Measurements from ENCODE around the gene PRKN. TPM values are rescaled to one million over a fixed set of nuclear protein-coding genes. Genes with fewer than 3 reads are reported as not detected.

Gene PRKN
- total RNA-seq, 1 experiment from 2014 or later = 0.46 TPM

- TF ChIP-seq SIN3A (IDR thresholded peaks at IDR 0.05; ENCODE audit: borderline replicate concordance, insufficient read depth, low read depth, low read length) (no peak), REST (IDR thresholded peaks at IDR 0.05; ENCODE audit: insufficient read depth in 1 of 2, low read depth in 2 of 2, low read length in 1 of 2) (no peak), TCF7L2 (IDR thresholded peaks at IDR 0.05; ENCODE audit: low read depth, low read length) (no peak), CTCF (IDR thresholded peaks at IDR 0.05) (no peak), POLR2AphosphoS5 (IDR thresholded peaks at IDR 0.05; ENCODE audit: low read depth, low read length) (no peak)
- no peak overlapping the region for H3K4me3 ChIP-seq (ENCODE audit: low read depth in 2 of 2, low read length in 2 of 2)
- no peak for ATAC-seq
- intact Hi-C loops (cut with micrococcal nuclease; ENCODE audit: unreplicated experiment) = no loop called here
- H3K4me1 ChIP-seq (ENCODE audit: control insufficient read depth, insufficient read depth, low read length) = no peaks in the 10 kb centered on the region
- POLR2A ChIA-PET = no interaction called here
- no peaks in the 10 kb centered on the region for H3K9me3 ChIP-seq (ENCODE audit: control insufficient read depth, insufficient read depth, low read depth, low read length)
- no peaks in the 10 kb centered on the region for H3K27me3 ChIP-seq (ENCODE audit: control insufficient read depth, insufficient read depth, low read length)
- in situ Hi-C loops (cut with HindIII; ENCODE audit: low pct_unique_long_range_greater_than_20kb, low sequenced_read_pairs) = no loop called here
- BruUV-seq (replicated peaks) = no TSS peak
- DNase-seq (ENCODE audit: low read depth, low spot score) = no peak
- H3K36me3 ChIP-seq (ENCODE audit: control insufficient read depth, insufficient read depth, low read length) = no peaks in the 10 kb centered on the region
- H3K27ac ChIP-seq (ENCODE audit: low read length) = no peak overlapping the region
- CTCF ChIA-PET = no interaction called here
Observed at GRCh38 chr6:162605881-162606280, 121.7 kb downstream of the PRKN start.

- ATAC-seq (no peak), DNase-seq (ENCODE audit: low read depth, low spot score) (no peak)
- CTCF ChIA-PET = no interaction called here
- BruUV-seq (replicated peaks) = no TSS peak
- POLR2A ChIA-PET = no interaction called here
- no peak for TF ChIP-seq TCF7L2 (IDR thresholded peaks at IDR 0.05; ENCODE audit: low read depth, low read length)
- no peak for TF ChIP-seq SIN3A (IDR thresholded peaks at IDR 0.05; ENCODE audit: borderline replicate concordance, insufficient read depth, low read depth, low read length)
- TF ChIP-seq POLR2AphosphoS5 (IDR thresholded peaks at IDR 0.05; ENCODE audit: low read depth, low read length) = no peak
- H3K27me3 ChIP-seq (ENCODE audit: control insufficient read depth, insufficient read depth, low read length) = no peaks in the 10 kb centered on the region
- no peaks in the 10 kb centered on the region for H3K9me3 ChIP-seq (ENCODE audit: control insufficient read depth, insufficient read depth, low read depth, low read length)
- no peaks in the 10 kb centered on the region for H3K36me3 ChIP-seq (ENCODE audit: control insufficient read depth, insufficient read depth, low read length)
- H3K4me3 ChIP-seq (ENCODE audit: low read depth in 2 of 2, low read length in 2 of 2) = no peak overlapping the region
- no peaks in the 10 kb centered on the region for H3K4me1 ChIP-seq (ENCODE audit: control insufficient read depth, insufficient read depth, low read length)
- intact Hi-C loops (cut with micrococcal nuclease; ENCODE audit: unreplicated experiment) (no loop called here), in situ Hi-C loops (cut with HindIII; ENCODE audit: low pct_unique_long_range_greater_than_20kb, low sequenced_read_pairs) (no loop called here)
- H3K27ac ChIP-seq (ENCODE audit: low read length) = no peak overlapping the region
Observed at GRCh38 chr6:162603231-162604015, 124.1 kb downstream of the PRKN start.

DNA sequence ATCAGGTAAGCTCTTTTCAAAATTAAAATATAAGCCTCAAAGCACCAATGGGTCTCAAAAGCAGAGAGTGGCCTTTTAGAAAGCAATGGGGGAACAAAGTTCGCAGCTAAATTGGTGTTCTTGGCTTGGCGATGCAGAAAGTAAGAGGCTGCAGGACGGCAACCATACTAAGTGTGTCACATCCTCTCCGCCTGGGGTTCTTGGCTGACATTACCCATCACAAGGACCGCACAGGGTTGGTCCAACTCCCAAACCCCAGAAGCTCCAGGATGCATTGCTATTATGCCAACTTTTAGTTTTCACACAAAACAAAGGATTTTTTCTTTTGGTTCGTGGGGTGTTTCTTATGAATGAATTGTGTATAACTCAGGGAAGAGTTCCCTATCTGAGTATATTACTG lies 124.8 kb downstream of the PRKN start:
- no peak for DNase-seq (ENCODE audit: low read depth, low spot score)
- BruUV-seq (replicated peaks) = no TSS peak
- intact Hi-C loops (cut with micrococcal nuclease; ENCODE audit: unreplicated experiment) (no loop called here), in situ Hi-C loops (cut with HindIII; ENCODE audit: low pct_unique_long_range_greater_than_20kb, low sequenced_read_pairs) (no loop called here)
- Histone ChIP-seq H3K27ac (ENCODE audit: low read length) (no peak overlapping the region), H3K36me3 (ENCODE audit: control insufficient read depth, insufficient read depth, low read length) (no peaks in the 10 kb centered on the region), H3K27me3 (ENCODE audit: control insufficient read depth, insufficient read depth, low read length) (no peaks in the 10 kb centered on the region), H3K4me3 (ENCODE audit: low read depth in 2 of 2, low read length in 2 of 2) (no peak overlapping the region), H3K4me1 (ENCODE audit: control insufficient read depth, insufficient read depth, low read length) (no peaks in the 10 kb centered on the region), H3K9me3 (ENCODE audit: control insufficient read depth, insufficient read depth, low read depth, low read length) (no peaks in the 10 kb centered on the region)
- TF ChIP-seq TCF7L2 (IDR thresholded peaks at IDR 0.05; ENCODE audit: low read depth, low read length) (no peak), CTCF (IDR thresholded peaks at IDR 0.05) (no peak), REST (IDR thresholded peaks at IDR 0.05; ENCODE audit: insufficient read depth in 1 of 2, low read depth in 2 of 2, low read length in 1 of 2) (no peak), SIN3A (IDR thresholded peaks at IDR 0.05; ENCODE audit: borderline replicate concordance, insufficient read depth, low read depth, low read length) (no peak), POLR2AphosphoS5 (IDR thresholded peaks at IDR 0.05; ENCODE audit: low read depth, low read length) (no peak)
- POLR2A ChIA-PET = no interaction called here
- no peak for ATAC-seq
- CTCF ChIA-PET = no interaction called here
